Endothelial cell of umbilical vein (primary cell): Measurements from ENCODE around the gene SEMA5A.

Experiments
- CTCF ChIP-seq, 2 donors: IDR thresholded peaks; 1 replicate in 1 of 2; 2 replicates in 1 of 2; pipeline ENCODE4 v1.5.1; 2011; ENCODE audit warnings: low read length in 2 of 2, mild to moderate bottlenecking in 2 of 2, moderate library complexity in 2 of 2, control low read depth in 1 of 2, inconsistent platforms in 1 of 2, low read depth in 1 of 2; ENCODE audit not compliant: insufficient read depth in 1 of 2; ENCODE audit errors: extremely low read depth in 1 of 2
- JUN ChIP-seq: IDR thresholded peaks from 2 replicates; pipeline ENCODE4 v1.6.1; 2011; ENCODE audit warnings: borderline replicate concordance, low read depth; ENCODE audit not compliant: insufficient read length, insufficient read depth
- POLR2A ChIP-seq: IDR thresholded peaks from 2 replicates; pipeline ENCODE4 v1.6.1; 2012; ENCODE audit warnings: low read depth, mild to moderate bottlenecking, control low read depth, low read length
- POLR2AphosphoS5 ChIP-seq: IDR thresholded peaks from 2 replicates; pipeline ENCODE4 v1.6.1; 2012; ENCODE audit warnings: low read depth, mild to moderate bottlenecking, control low read depth, low read length, moderate library complexity; ENCODE audit not compliant: insufficient read depth

- TF ChIP-seq POLR2A = no peak
- TF ChIP-seq CTCF (IDR thresholded peaks at IDR 0.05; ENCODE audit: extremely low read depth in 1 of 2, insufficient read depth in 1 of 2, low read depth in 1 of 2, low read length in 2 of 2) = no peak
- no peak for TF ChIP-seq JUN
- no peak for TF ChIP-seq POLR2AphosphoS5
Measured at GRCh38 chr5:9071074-9071473, 474.8 kb downstream of the SEMA5A start.
